HepG2 (cell line): Measurements from ENCODE around the gene ACP2. TPM values are rescaled to one million over a fixed set of nuclear protein-coding genes. Genes with fewer than 3 reads are reported as not detected.

Experiments used
- ATF7-NPFF ChIP-seq: sonication (generic); formaldehyde crosslinking; IDR thresholded peaks from 2 replicates; pipeline ENCODE4 v1.8.1; 2023; ENCODE audit warnings: mild to moderate bottlenecking, low read depth, missing genetic modification reagents, moderate library complexity
- DDIT3 ChIP-seq: sonication (generic); formaldehyde crosslinking; IDR thresholded peaks from 2 replicates; pipeline ENCODE4 v1.4.0; 2020; ENCODE audit warnings: mild to moderate bottlenecking, missing genetic modification reagents
- DNMT3B ChIP-seq: conservative IDR thresholded peaks from 2 replicates; pipeline ENCODE4 v1.6.1; 2016; ENCODE audit warnings: missing biosample characterization, control low read depth
- EZH2 ChIP-seq: conservative IDR thresholded peaks from 2 replicates; pipeline ENCODE4 v1.6.1; 2012; ENCODE audit warnings: mild to moderate bottlenecking, low read depth, low read length, moderate library complexity
- FUBP1 ChIP-seq: sonication (generic); formaldehyde crosslinking; IDR thresholded peaks from 2 replicates; pipeline ENCODE4 v1.5.1; 2020; ENCODE audit warnings: missing genetic modification reagents, mild to moderate bottlenecking, borderline replicate concordance
- GMEB1 ChIP-seq: sonication (generic); formaldehyde crosslinking; IDR thresholded peaks from 2 replicates; pipeline ENCODE4 v1.5.1; 2020; ENCODE audit warnings: missing genetic modification reagents, mild to moderate bottlenecking, borderline replicate concordance
- HDAC6 ChIP-seq: fragments of 200-600 bp; sonication (generic); IDR thresholded peaks from 2 replicates; pipeline ENCODE4 v1.7.0; 2017; ENCODE audit warnings: mild to moderate bottlenecking, antibody characterized with exemption, low read length, low read depth
- HOMEZ ChIP-seq: IDR thresholded peaks from 2 replicates; pipeline ENCODE4 v1.6.1; 2016; ENCODE audit warnings: low read depth
- MTA3 ChIP-seq: sonication (generic); formaldehyde crosslinking; IDR thresholded peaks from 2 replicates; pipeline ENCODE4 v1.4.0; 2020; ENCODE audit warnings: missing genetic modification reagents
- RAD21 ChIP-seq: fragments of 450-650 bp; formaldehyde crosslinking; IDR thresholded peaks from 2 replicates; pipeline ENCODE4 v1.5.0; 2020; ENCODE audit warnings: mild to moderate bottlenecking
- TCF12 ChIP-seq, 2 experiments: fragments of 450-650 bp in 1 of 2; sonication (generic) in 1 of 2; formaldehyde crosslinking in 1 of 2; IDR thresholded peaks; 2 replicates each; pipeline versions ENCODE4 v1.6.1 to v1.8.0; 2017 to 2022; ENCODE audit warnings: antibody characterized with exemption in 1 of 2, mild to moderate bottlenecking in 1 of 2, missing genetic modification reagents in 1 of 2, moderate library complexity in 1 of 2
- THAP7 ChIP-seq: sonication (generic); formaldehyde crosslinking; IDR thresholded peaks from 2 replicates; pipeline ENCODE4 v1.8.1; 2023; ENCODE audit warnings: mild to moderate bottlenecking, missing genetic modification reagents
- WIZ ChIP-seq: sonication (generic); formaldehyde crosslinking; IDR thresholded peaks from 2 replicates; pipeline ENCODE4 v1.5.1; 2020; ENCODE audit warnings: mild to moderate bottlenecking, missing genetic modification reagents
- ZBTB37 ChIP-seq: sonication (generic); formaldehyde crosslinking; IDR thresholded peaks from 2 replicates; pipeline ENCODE4 v1.4.0; 2020; ENCODE audit warnings: mild to moderate bottlenecking, missing genetic modification reagents
- ZBTB7A ChIP-seq: sonication (generic); formaldehyde crosslinking; IDR thresholded peaks from 2 replicates; pipeline ENCODE4 v1.8.0; 2022; ENCODE audit warnings: mild to moderate bottlenecking, missing genetic modification reagents
- ZFP90 ChIP-seq: sonication (generic); formaldehyde crosslinking; IDR thresholded peaks from 2 replicates; pipeline ENCODE4 v1.8.0; 2022; ENCODE audit warnings: missing genetic modification reagents, mild to moderate bottlenecking, inconsistent platforms, borderline replicate concordance
- ZMYM4 ChIP-seq: sonication (generic); formaldehyde crosslinking; IDR thresholded peaks from 2 replicates; pipeline ENCODE4 v1.8.1; 2023; ENCODE audit warnings: mild to moderate bottlenecking, missing genetic modification reagents
- ZNF317 ChIP-seq: sonication (generic); formaldehyde crosslinking; IDR thresholded peaks from 2 replicates; pipeline ENCODE4 v1.5.0; 2020; ENCODE audit warnings: mild to moderate bottlenecking, missing genetic modification reagents
- ZNF335 ChIP-seq: sonication (generic); formaldehyde crosslinking; IDR thresholded peaks from 2 replicates; pipeline ENCODE4 v1.4.0; 2020; ENCODE audit warnings: missing genetic modification reagents
- ZNF33A ChIP-seq: sonication (generic); formaldehyde crosslinking; IDR thresholded peaks from 2 replicates; pipeline ENCODE4 v1.5.1; 2020; ENCODE audit warnings: missing genetic modification reagents, mild to moderate bottlenecking, moderate library complexity, borderline replicate concordance
- ZNF549 ChIP-seq: sonication (generic); formaldehyde crosslinking; IDR thresholded peaks from 2 replicates; pipeline ENCODE4 v1.5.0; 2020; ENCODE audit warnings: missing genetic modification reagents
- ZNF557 ChIP-seq: sonication (generic); formaldehyde crosslinking; IDR thresholded peaks from 2 replicates; pipeline ENCODE4 v1.4.0; 2020; ENCODE audit warnings: missing genetic modification reagents
- ZNF746 ChIP-seq: sonication (generic); formaldehyde crosslinking; IDR thresholded peaks from 2 replicates; pipeline ENCODE4 v1.8.0; 2022; ENCODE audit warnings: mild to moderate bottlenecking, missing genetic modification reagents
- ZNF841 ChIP-seq: sonication (generic); formaldehyde crosslinking; IDR thresholded peaks from 2 replicates; pipeline ENCODE4 v1.8.1; 2023; ENCODE audit warnings: missing genetic modification reagents, borderline replicate concordance
- polyA plus RNA-seq, 8 experiments: library from polyadenylated mRNA; depleted of rRNA in 3 of 8; stranded (reverse) in 7 of 8; unstranded in 1 of 8; fragments of >200 nt; fragmentation: Illumina TruSeq in 4 of 8; extraction: Trizol in 4 of 8; gene quantifications; 2 replicates each; pipeline versions ENCODE4 v1.2.1 to v1.2.3, GENCODE V29; 2011 to 2016; ENCODE audit warnings: low read depth in 4 of 8, missing spikeins in 1 of 8, mixed read lengths in 1 of 8; ENCODE audit not compliant: insufficient read depth in 1 of 8
- total RNA-seq, 5 experiments: library from RNA; depleted of rRNA; stranded (reverse); fragments of >200 nt; fragmentation: Illumina TruSeq; extraction: Trizol; gene quantifications; 2 replicates each; pipeline ENCODE4 v1.2.3, GENCODE V29; 2016; ENCODE audit warnings: low read depth in 1 of 5

The ACP2 gene
- total and polyA plus RNA-seq, 2 of the 13 experiments (the other 11 are each of a cell fraction or from before 2014, with no cell fraction given): 17.7 to 20.2 TPM

GRCh38 chr11:47253660-47254059, 5.0 kb upstream of the ACP2 start (continued):
- TF ChIP-seq FUBP1 (CRISPR knock-in tag): no peak
- TF ChIP-seq ZNF335: 0 out of 2 replicates have a peak, but pooled peaks have one; percentile 19
- TF ChIP-seq ZNF746: no peak
- TF ChIP-seq EZH2: no peak
- TF ChIP-seq DNMT3B: no peak
- TF ChIP-seq ATF7-NPFF (CRISPR knock-in tag): no peak
- no peak for TF ChIP-seq ZNF557 (CRISPR knock-in tag)
- TF ChIP-seq HOMEZ (CRISPR knock-in tag): no peak
- TF ChIP-seq ZBTB7A (CRISPR knock-in tag): no peak
- no peak for TF ChIP-seq DDIT3 (CRISPR knock-in tag)
- TF ChIP-seq ZNF33A: no peak
- no peak for TF ChIP-seq HDAC6
- TF ChIP-seq ZNF549: no peak
- TF ChIP-seq ZNF841: no peak
- no peak for TF ChIP-seq ZMYM4 (CRISPR knock-in tag)
- TF ChIP-seq THAP7 (CRISPR knock-in tag): 0 out of 2 replicates have a peak, but pooled peaks have one; percentile 27
- no peak for TF ChIP-seq WIZ (CRISPR knock-in tag)
- no peak for TF ChIP-seq TCF12 (IDR thresholded peaks at IDR 0.05)
- TF ChIP-seq TCF12 (CRISPR knock-in tag; IDR thresholded peaks at IDR 0.05): no peak
- TF ChIP-seq RAD21: no peak
- TF ChIP-seq MTA3 (CRISPR knock-in tag): no peak
- TF ChIP-seq ZFP90 (CRISPR knock-in tag): no peak
- TF ChIP-seq GMEB1 (CRISPR knock-in tag): no peak
- TF ChIP-seq ZBTB37 (CRISPR knock-in tag): no peak
- no peak for TF ChIP-seq ZNF317
